Stimulated activated CD4-positive, alpha-beta T cell treated with anti-CD3 and anti-CD28 coated beads, TNF-alpha, amount 100 ng/mL, for 4 hours (primary cell): ENCODE data around the gene DUSP2.

Source experiments
- DNase-seq, 3 experiments: peaks; one replicate each; pipeline ENCODE4 v3.0.0-alpha.2; 2020; ENCODE audit warnings: low read depth in 3 of 3

Gene DUSP2

GRCh38 chr2:96114903-96115581 is 30.2 kb downstream of the DUSP2 start:
- DNase-seq = no peak

GRCh38 chr2:96114546-96114902 is 30.7 kb downstream of the DUSP2 start:
- DNase-seq = no peak

- no peak for DNase-seq
These were observed 31.3 kb downstream of the DUSP2 start for GRCh38 chr2:96113951-96114350.

- no peak for DNase-seq
These were observed 31.9 kb downstream of the DUSP2 start for GRCh38 chr2:96113367-96113677.

- no peak for DNase-seq
These were observed 32.5 kb downstream of the DUSP2 start for GRCh38 chr2:96112501-96113366.

- DNase-seq = no peak
These were observed 33.3 kb downstream of the DUSP2 start for GRCh38 chr2:96111823-96112500.

GRCh38 chr2:96111257-96111640 is 34.0 kb downstream of the DUSP2 start:
- DNase-seq = no peak

- no peak for DNase-seq
These were observed 34.5 kb downstream of the DUSP2 start for GRCh38 chr2:96110621-96111256.

GRCh38 chr2:96109931-96110511 is 35.2 kb downstream of the DUSP2 start:
- DNase-seq = no peak

GRCh38 chr2:96109361-96109680 is 35.9 kb downstream of the DUSP2 start:
- DNase-seq = no peak

- DNase-seq = no peak
These were observed 36.5 kb downstream of the DUSP2 start for GRCh38 chr2:96108541-96109360.

- DNase-seq = no peak
These were observed 37.1 kb downstream of the DUSP2 start for GRCh38 chr2:96108151-96108540.

- no peak for DNase-seq
These were observed 37.6 kb downstream of the DUSP2 start for GRCh38 chr2:96107708-96108065.

GRCh38 chr2:96106991-96107707 is 38.1 kb downstream of the DUSP2 start:
- DNase-seq = no peak

GRCh38 chr2:96105994-96106715 is 39.1 kb downstream of the DUSP2 start:
- no peak for DNase-seq

GRCh38 chr2:96105152-96105915 is 39.9 kb downstream of the DUSP2 start:
- DNase-seq = no peak

GRCh38 chr2:96104487-96104861 is 40.8 kb downstream of the DUSP2 start:
- no peak for DNase-seq

GRCh38 chr2:96103761-96104486 is 41.3 kb downstream of the DUSP2 start:
- no peak for DNase-seq

GRCh38 chr2:96103187-96103601 is 42.0 kb downstream of the DUSP2 start:
- DNase-seq = no peak
